MCF 10A (cell line): Measurements from ENCODE around the gene CREBBP. TPM values are rescaled to one million over a fixed set of nuclear protein-coding genes. Genes with fewer than 3 reads are reported as not detected.

Experiments
- BruUV-seq: library from RNA; stranded (reverse); fragments of 400-500 nt; replicated peaks from 2 replicates; lab custom pipeline; 2021; lab: Mats Ljungman, UMichigan
- CTCF ChIA-PET: fragments of 300-600 bp; sonication (Branson Sonifier 250); formaldehyde crosslinking; extraction: SDS; loops from one replicate; lab custom pipeline; 2021; ENCODE audit warnings: antibody characterized with exemption, inconsistent platforms; lab: Yijun Ruan, JAX
- POLR2A ChIA-PET: fragments of 300-600, 350-650 bp; sonication (Branson Sonifier 250); formaldehyde crosslinking; extraction: SDS; loops from one replicate; lab custom pipeline; 2020; ENCODE audit warnings: antibody characterized with exemption, inconsistent platforms; lab: Yijun Ruan, JAX
- DNase-seq: peaks from one replicate; pipeline ENCODE4 v3.0.0-alpha.2; 2018; ENCODE audit not compliant: unreplicated experiment
- H3K27ac Mint-ChIP-seq: one replicate; pipeline ENCODE4 v1.8.0; 2022; ENCODE audit warnings: mild to moderate bottlenecking, low read depth, mixed read lengths; ENCODE audit not compliant: unreplicated experiment
- H3K27me3 Mint-ChIP-seq: one replicate; pipeline ENCODE4 v1.8.0; 2022; ENCODE audit warnings: mixed read lengths; ENCODE audit not compliant: insufficient read depth, unreplicated experiment
- H3K36me3 Mint-ChIP-seq: one replicate; pipeline ENCODE4 v1.8.0; 2022; ENCODE audit warnings: mild to moderate bottlenecking, moderate library complexity, mixed read lengths; ENCODE audit not compliant: insufficient read depth, unreplicated experiment
- H3K4me1 Mint-ChIP-seq: one replicate; pipeline ENCODE4 v1.8.0; 2022; ENCODE audit warnings: mixed read lengths; ENCODE audit not compliant: insufficient read depth, unreplicated experiment
- H3K4me3 Mint-ChIP-seq: one replicate; pipeline ENCODE4 v1.8.0; 2022; ENCODE audit warnings: mild to moderate bottlenecking, moderate library complexity, mixed read lengths; ENCODE audit not compliant: unreplicated experiment
- H3K9me3 Mint-ChIP-seq: one replicate; pipeline ENCODE4 v1.8.0; 2022; ENCODE audit warnings: mixed read lengths; ENCODE audit not compliant: unreplicated experiment
- intact Hi-C: fragments of 100-400 bp; cut with micrococcal nuclease; formaldehyde crosslinking; loops from 2 replicates; pipeline ENCODE4 v1.14.1; 2022
- total RNA-seq: library from RNA; stranded (reverse); gene quantifications from 2 replicates; pipeline ENCODE4 v1.2.3, GENCODE V29; 2022
- TF ChIP-seq, protein P1 (sequence below): fragments of 200-600 bp; IDR thresholded peaks from one replicate; pipeline ENCODE4 v1.8.0; 2022; ENCODE audit warnings: antibody characterized with exemption, mild to moderate bottlenecking; ENCODE audit not compliant: unreplicated experiment

The CREBBP gene
- total RNA-seq, 1 experiment from 2014 or later, result 74.0 TPM

DNA sequence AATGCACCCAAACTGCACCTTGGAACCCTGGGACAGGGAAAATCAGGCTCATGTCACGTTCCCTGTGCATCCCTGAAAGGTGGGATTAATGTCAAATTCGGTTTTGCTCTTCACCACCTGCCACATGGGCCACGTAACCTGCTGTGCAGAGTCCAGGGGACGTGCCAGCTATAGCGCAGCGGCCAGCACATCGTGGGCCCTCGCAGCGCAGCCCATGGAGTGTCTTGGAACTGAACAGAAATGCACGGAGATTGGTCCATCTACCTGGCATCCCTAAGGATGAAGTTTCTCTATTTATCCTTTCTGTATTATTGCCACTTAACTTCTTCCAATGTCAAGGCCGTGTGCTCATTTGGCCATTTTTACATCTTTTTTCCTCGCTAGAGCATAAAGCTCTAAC lies 95.1 kb downstream of the CREBBP start:
- Mint-ChIP-seq H3K4me1 (peaks cover 6% of the 10 kb centered on the region), H3K4me3 (no peak overlapping the region), H3K27me3 (no peaks in the 10 kb centered on the region), H3K36me3 (peaks cover 50% of the 10 kb centered on the region), H3K9me3 (no peaks in the 10 kb centered on the region), H3K27ac (no peak overlapping the region)
- TF ChIP-seq, protein P1, sequence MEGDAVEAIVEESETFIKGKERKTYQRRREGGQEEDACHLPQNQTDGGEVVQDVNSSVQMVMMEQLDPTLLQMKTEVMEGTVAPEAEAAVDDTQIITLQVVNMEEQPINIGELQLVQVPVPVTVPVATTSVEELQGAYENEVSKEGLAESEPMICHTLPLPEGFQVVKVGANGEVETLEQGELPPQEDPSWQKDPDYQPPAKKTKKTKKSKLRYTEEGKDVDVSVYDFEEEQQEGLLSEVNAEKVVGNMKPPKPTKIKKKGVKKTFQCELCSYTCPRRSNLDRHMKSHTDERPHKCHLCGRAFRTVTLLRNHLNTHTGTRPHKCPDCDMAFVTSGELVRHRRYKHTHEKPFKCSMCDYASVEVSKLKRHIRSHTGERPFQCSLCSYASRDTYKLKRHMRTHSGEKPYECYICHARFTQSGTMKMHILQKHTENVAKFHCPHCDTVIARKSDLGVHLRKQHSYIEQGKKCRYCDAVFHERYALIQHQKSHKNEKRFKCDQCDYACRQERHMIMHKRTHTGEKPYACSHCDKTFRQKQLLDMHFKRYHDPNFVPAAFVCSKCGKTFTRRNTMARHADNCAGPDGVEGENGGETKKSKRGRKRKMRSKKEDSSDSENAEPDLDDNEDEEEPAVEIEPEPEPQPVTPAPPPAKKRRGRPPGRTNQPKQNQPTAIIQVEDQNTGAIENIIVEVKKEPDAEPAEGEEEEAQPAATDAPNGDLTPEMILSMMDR, result no peak
- ChIA-PET CTCF (interaction anchor here (0.6 kb wide), 1 partner anchor 47 kb away, joined by 3 read pairs; no protein-coding TSS in a partner anchor), POLR2A (interaction anchor here (0.9 kb wide), 1 partner anchor 13 kb away, joined by 3 read pairs; no protein-coding TSS in a partner anchor)
- DNase-seq, result no peak
- intact Hi-C loops, result no loop called here
- no TSS peak for BruUV-seq

DNA sequence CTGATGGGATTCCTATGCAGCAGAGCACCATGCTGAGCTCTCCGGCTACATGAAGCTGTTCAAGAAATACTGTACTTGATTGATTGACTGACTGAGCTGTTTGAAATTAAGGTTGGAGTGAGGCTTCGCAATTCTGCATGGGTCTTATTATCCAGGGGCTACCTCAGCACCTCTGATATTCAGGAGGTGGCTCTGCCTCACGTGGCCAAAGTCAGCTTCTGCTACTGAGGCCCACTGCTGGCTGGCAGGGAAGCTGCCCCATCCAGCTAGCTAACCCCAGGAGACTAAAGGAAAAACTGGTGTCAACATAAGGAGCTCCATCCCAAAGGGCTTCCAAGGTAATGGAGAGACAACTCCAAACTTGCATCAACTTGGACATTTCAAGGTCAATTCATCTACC lies 97.0 kb downstream of the CREBBP start:
- no TSS peak for BruUV-seq
- no peaks in the 10 kb centered on the region for H3K27me3 Mint-ChIP-seq
- H3K27ac Mint-ChIP-seq, result no peak overlapping the region
- intact Hi-C loops, result no loop called here
- ChIA-PET POLR2A (interaction anchor here (0.9 kb wide), 1 partner anchor 35 kb away, joined by 3 read pairs; no protein-coding TSS in a partner anchor), CTCF (interaction anchor here (0.7 to 1.4 kb wide), 2 partner anchors 11 to 14 kb away, joined by 3 to 4 read pairs; no protein-coding TSS in a partner anchor)
- no peak for DNase-seq
- TF ChIP-seq, protein P1, result no peak
- peaks cover 44% of the 10 kb centered on the region for H3K36me3 Mint-ChIP-seq
- no peaks in the 10 kb centered on the region for H3K9me3 Mint-ChIP-seq
- no peak overlapping the region for H3K4me3 Mint-ChIP-seq
- H3K4me1 Mint-ChIP-seq, result peaks cover 6% of the 10 kb centered on the region

DNA sequence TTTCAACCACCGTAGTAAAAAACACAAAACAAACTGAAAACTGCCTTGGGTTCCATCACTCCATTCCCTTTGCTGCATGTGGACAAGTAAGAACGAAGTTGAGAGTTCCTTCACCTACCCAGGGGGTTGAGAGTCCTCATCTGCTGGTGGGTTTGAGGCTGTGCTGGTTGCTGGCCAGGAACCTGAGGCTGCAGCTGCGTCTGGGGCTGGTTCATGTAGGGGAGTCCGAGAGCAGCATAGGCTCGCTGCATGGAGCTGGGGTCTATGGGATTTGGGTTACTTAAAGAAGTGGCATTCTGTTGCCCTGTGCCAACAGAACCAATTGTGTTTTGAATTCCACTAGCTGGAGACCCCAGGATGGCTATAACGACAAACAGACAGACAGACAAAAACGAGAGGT lies 97.9 kb downstream of the CREBBP start:
- Mint-ChIP-seq H3K27ac (no peak overlapping the region), H3K9me3 (no peaks in the 10 kb centered on the region), H3K4me3 (no peak overlapping the region), H3K36me3 (peaks cover 49% of the 10 kb centered on the region), H3K27me3 (no peaks in the 10 kb centered on the region), H3K4me1 (peaks cover 6% of the 10 kb centered on the region)
- CTCF ChIA-PET, result interaction anchor here (1.4 kb wide), 1 partner anchor 12 kb away, joined by 4 read pairs; no protein-coding TSS in a partner anchor
- TF ChIP-seq, protein P1, result no peak
- BruUV-seq, result no TSS peak
- intact Hi-C loops, result no loop called here
- POLR2A ChIA-PET, result no interaction called here
- no peak for DNase-seq

DNA sequence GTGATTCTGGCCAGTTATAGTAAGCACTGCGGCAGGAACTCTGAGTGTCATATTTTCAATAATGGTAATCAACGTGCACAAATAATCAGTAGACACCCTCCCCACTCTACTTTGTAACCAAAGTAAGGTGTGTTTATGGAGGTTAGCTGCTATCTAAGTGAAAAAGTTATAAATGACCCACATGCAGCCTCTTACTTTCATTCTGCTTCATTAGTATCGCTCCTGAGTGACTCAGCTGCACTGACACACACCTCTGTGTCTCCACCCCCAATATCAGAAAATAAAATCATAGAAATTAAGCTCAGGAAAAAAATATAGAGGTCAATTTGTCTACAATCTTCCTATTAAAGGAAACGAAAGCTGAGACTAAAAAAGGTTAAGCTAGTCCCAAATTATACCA lies 99.1 kb downstream of the CREBBP start:
- Mint-ChIP-seq H3K27ac (no peak overlapping the region), H3K9me3 (no peaks in the 10 kb centered on the region), H3K27me3 (no peaks in the 10 kb centered on the region), H3K4me3 (no peak overlapping the region), H3K36me3 (peaks cover 56% of the 10 kb centered on the region), H3K4me1 (peaks cover 6% of the 10 kb centered on the region)
- POLR2A ChIA-PET, result interaction anchor here (1.2 to 1.4 kb wide), 2 partner anchors 9 to 24 kb away, joined by 3 to 4 read pairs; no protein-coding TSS in a partner anchor
- TF ChIP-seq, protein P1, result no peak
- no TSS peak for BruUV-seq
- DNase-seq, result no peak
- intact Hi-C loops, result no loop called here
- CTCF ChIA-PET, result interaction anchor here (0.5 to 1.0 kb wide), 3 partner anchors 31 to 282 kb away, joined by 3 read pairs; no protein-coding TSS in a partner anchor
